ENCODE data around the gene PCNX2.
A peak's percentile ranks its signal among the peaks of the same experiment; 100 is the strongest.

PCNX2 gene

GRCh38 chr1:232999956-233000625, 295.4 kb downstream of the PCNX2 start:
- no peak for TF ChIP-seq POLR2A (IDR thresholded peaks at IDR 0.05; ENCODE audit: low read depth, low read length)
- FAIRE-seq = no peak
- no peak for DNase-seq (ENCODE audit: insufficient read length, low spot score)

GRCh38 chr1:232998646-232999045, 296.9 kb downstream of the PCNX2 start:
- no peak for TF ChIP-seq POLR2A (IDR thresholded peaks at IDR 0.05; ENCODE audit: low read depth, low read length)
- FAIRE-seq (no peak), DNase-seq (ENCODE audit: insufficient read length, low spot score) (no peak)

- DNase-seq (ENCODE audit: insufficient read length, low spot score) (no peak), FAIRE-seq (no peak)
- no peak for TF ChIP-seq POLR2A (IDR thresholded peaks at IDR 0.05; ENCODE audit: low read depth, low read length)
Observed at GRCh38 chr1:232998138-232998537, 297.4 kb downstream of the PCNX2 start.

- FAIRE-seq (no peak), DNase-seq (ENCODE audit: insufficient read length, low spot score) (no peak)
- TF ChIP-seq POLR2A (IDR thresholded peaks at IDR 0.05; ENCODE audit: low read depth, low read length) = no peak
Observed at GRCh38 chr1:232996143-232996542, 299.4 kb downstream of the PCNX2 start.

GRCh38 chr1:232995189-232995588, 300.3 kb downstream of the PCNX2 start:
- no peak for TF ChIP-seq POLR2A (IDR thresholded peaks at IDR 0.05; ENCODE audit: low read depth, low read length)
- no peak for FAIRE-seq
- no peak for DNase-seq (ENCODE audit: insufficient read length, low spot score)

GRCh38 chr1:232993555-232993954, 302.0 kb downstream of the PCNX2 start:
- DNase-seq (ENCODE audit: insufficient read length, low spot score) (no peak), FAIRE-seq (no peak)
- TF ChIP-seq POLR2A (IDR thresholded peaks at IDR 0.05; ENCODE audit: low read depth, low read length) = no peak

GRCh38 chr1:232992227-232992626, 303.3 kb downstream of the PCNX2 start:
- TF ChIP-seq POLR2A (IDR thresholded peaks at IDR 0.05; ENCODE audit: low read depth, low read length) = no peak
- FAIRE-seq (no peak), DNase-seq (ENCODE audit: insufficient read length, low spot score) (no peak)

GRCh38 chr1:232991238-232991637, 304.3 kb downstream of the PCNX2 start:
- FAIRE-seq (no peak), DNase-seq (ENCODE audit: insufficient read length, low spot score) (no peak)
- TF ChIP-seq POLR2A (IDR thresholded peaks at IDR 0.05; ENCODE audit: low read depth, low read length) = no peak

GRCh38 chr1:232990176-232991128, 305.1 kb downstream of the PCNX2 start:
- DNase-seq (ENCODE audit: insufficient read length, low spot score) = no peak
- FAIRE-seq = no peak
- no peak for TF ChIP-seq POLR2A (IDR thresholded peaks at IDR 0.05; ENCODE audit: low read depth, low read length)

- TF ChIP-seq POLR2A (IDR thresholded peaks at IDR 0.05; ENCODE audit: low read depth, low read length) = no peak
- FAIRE-seq (no peak), DNase-seq (ENCODE audit: insufficient read length, low spot score) (peak; percentile 53)
Observed at GRCh38 chr1:232988572-232989040, 306.9 kb downstream of the PCNX2 start.

GRCh38 chr1:232987774-232988140, 307.8 kb downstream of the PCNX2 start:
- TF ChIP-seq POLR2A (IDR thresholded peaks at IDR 0.05; ENCODE audit: low read depth, low read length) = no peak
- DNase-seq (ENCODE audit: insufficient read length, low spot score) (no peak), FAIRE-seq (no peak)

GRCh38 chr1:232987046-232987773, 308.3 kb downstream of the PCNX2 start:
- FAIRE-seq = no peak
- TF ChIP-seq POLR2A (IDR thresholded peaks at IDR 0.05; ENCODE audit: low read depth, low read length) = no peak
- no peak for DNase-seq (ENCODE audit: insufficient read length, low spot score)

- no peak for DNase-seq (ENCODE audit: insufficient read length, low spot score)
- no peak for FAIRE-seq
- TF ChIP-seq POLR2A (IDR thresholded peaks at IDR 0.05; ENCODE audit: low read depth, low read length) = no peak
Observed at GRCh38 chr1:232986527-232986922, 309.0 kb downstream of the PCNX2 start.
